Parietal lobe (tissue), 2 donors: Measurements from ENCODE around the gene TAF11L11. TPM values are rescaled to one million over a fixed set of nuclear protein-coding genes. Genes with fewer than 3 reads are reported as not detected.

Source experiments
- small RNA-seq: library from RNA; depleted of rRNA; stranded (forward); fragments of <200 nt; gene quantifications from one replicate; pipeline ENCODE3, GENCODE V24; 2014; ENCODE audit warnings: low replicate concordance
- total RNA-seq: library from RNA; depleted of rRNA; stranded (reverse); fragments of >200 nt; gene quantifications from one replicate; pipeline ENCODE4 v1.2.3, GENCODE V29; 2014

Gene TAF11L11
- not detected for total RNA-seq

GRCh38 chr5:17603880-17604279, at the start of gene TAF11L11:
TAF11L11 (plus strand) TSS chr5:17604183.

GRCh38 chr5:17585658-17586057, 18.3 kb upstream of the TAF11L11 start, which contains the start of gene TAF11L7:
TAF11L7 (minus strand) TSS chr5:17585758.

GRCh38 chr5:17590860-17591259, 13.1 kb upstream of the TAF11L11 start, which contains the start of gene TAF11L8:
TAF11L8 (minus strand) TSS chr5:17590960.

GRCh38 chr5:17594255-17594654, 9.7 kb upstream of the TAF11L11 start, which contains the start of gene TAF11L9:
TAF11L9 (minus strand) TSS chr5:17594394.

GRCh38 chr5:17597728-17598127, 6.3 kb upstream of the TAF11L11 start, which contains the start of gene TAF11L10:
TAF11L10 (minus strand) TSS chr5:17597828.

GRCh38 chr5:17610092-17610491, 6.1 kb downstream of the TAF11L11 start, which contains the start of gene TAF11L12:
TAF11L12 (plus strand) TSS chr5:17610392.

GRCh38 chr5:17631788-17632187, 27.8 kb downstream of the TAF11L11 start, which contains the start of gene TAF11L13:
TAF11L13 (plus strand) TSS chr5:17632088.

GRCh38 chr5:17634160-17634559, 30.2 kb downstream of the TAF11L11 start, which contains the start of gene TAF11L14:
TAF11L14 (plus strand) TSS chr5:17634460.

Small RNAs within 50 kb of the gene (small RNA-seq; reads per million reads assigned to genes)
- gene AC233724.1 (not detected), gene AC233724.2 (not detected), gene AC233724.3 (not detected), gene AC233724.4 (not detected), gene AC233724.6 (not detected), gene AC233724.7 (not detected)

Other genes starting within 250 kb of the TAF11L11 start
- not detected for gene TAF11L2, start 106.0 kb upstream of the TAF11L11 start, total RNA-seq
- gene TAF11L3, start 85.8 kb upstream of the TAF11L11 start, total RNA-seq = not detected
- gene TAF11L4, start 82.4 kb upstream of the TAF11L11 start, total RNA-seq = not detected
- gene TAF11L5, start 78.9 kb upstream of the TAF11L11 start, total RNA-seq = not detected
- not detected for gene TAF11L6, start 75.5 kb upstream of the TAF11L11 start, total RNA-seq
- gene TAF11L7, start 18.4 kb upstream of the TAF11L11 start, total RNA-seq = not detected
- gene TAF11L8, start 13.2 kb upstream of the TAF11L11 start, total RNA-seq = not detected
- not detected for gene TAF11L9, start 9.8 kb upstream of the TAF11L11 start, total RNA-seq
- gene TAF11L10, start 6.4 kb upstream of the TAF11L11 start, total RNA-seq = not detected
- gene TAF11L12, start 6.2 kb downstream of the TAF11L11 start, total RNA-seq = not detected
- not detected for gene TAF11L13, start 27.9 kb downstream of the TAF11L11 start, total RNA-seq
- gene TAF11L14, start 30.3 kb downstream of the TAF11L11 start, total RNA-seq = not detected